NCI-H748 (cell line): ENCODE data around the gene ING5.
"Not testable (repeated sequence)": the region's sequence is repeated elsewhere in the genome, so short reads cannot be mapped to it uniquely, and the experiment has no call there.

Experiments
- DNase-seq: peaks from one replicate; lab custom pipeline; 2025; ENCODE audit not compliant: unreplicated experiment; lab: John Stamatoyannopoulos, UW

The ING5 gene

DNA sequence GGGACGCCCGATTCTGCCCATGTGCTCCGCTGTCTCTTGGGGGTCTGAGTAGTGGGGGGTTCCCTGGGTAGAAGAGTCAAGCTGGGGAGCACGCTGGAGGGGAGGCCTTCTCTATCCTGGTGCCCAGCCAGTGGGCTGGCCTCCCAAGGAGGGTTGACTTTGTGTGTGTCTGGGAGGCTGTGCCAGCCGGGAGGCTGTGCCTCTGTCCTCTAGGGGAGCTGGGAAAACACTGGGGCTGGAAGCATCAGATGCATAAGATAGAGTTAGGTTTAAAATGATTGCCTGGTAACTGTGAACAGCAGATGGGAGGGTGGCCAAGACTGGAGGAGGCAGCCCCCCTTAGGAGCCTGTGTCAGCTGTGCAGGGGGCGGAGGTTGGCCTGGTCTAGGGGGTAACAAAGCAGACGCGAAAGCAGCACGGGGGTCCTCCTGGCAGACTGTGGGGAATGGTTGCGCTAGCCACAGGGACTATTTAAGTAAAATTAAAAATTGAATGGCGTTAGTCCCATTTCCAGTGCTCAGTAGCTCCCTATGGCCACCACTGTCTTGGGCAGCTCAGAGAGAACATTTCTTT lies 1.3 kb downstream of the ING5 start:
- peak; percentile 51 for DNase-seq

GRCh38 chr2:241706537-241706936 lies 4.7 kb downstream of the ING5 start:
- DNase-seq = no peak

DNA sequence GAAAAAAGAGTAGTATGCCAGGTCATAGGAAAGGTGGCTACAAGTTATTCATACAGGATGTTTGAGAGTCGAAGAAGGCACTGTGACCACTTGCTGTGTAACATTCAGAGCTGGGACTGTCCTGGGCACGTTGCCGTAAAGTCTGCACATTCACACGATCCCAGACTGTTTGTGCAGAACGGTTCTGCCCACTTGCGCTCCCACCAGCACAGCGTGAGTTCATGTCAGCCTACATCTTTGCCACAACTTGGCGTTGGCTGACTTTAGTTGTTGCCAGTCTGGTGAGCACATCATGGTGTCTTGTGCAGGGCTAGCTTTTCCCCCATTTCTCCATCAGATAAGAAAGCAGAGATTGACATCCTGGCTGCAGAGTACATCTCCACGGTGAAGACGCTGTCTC lies 7.0 kb downstream of the ING5 start:
- no peak for DNase-seq

DNA sequence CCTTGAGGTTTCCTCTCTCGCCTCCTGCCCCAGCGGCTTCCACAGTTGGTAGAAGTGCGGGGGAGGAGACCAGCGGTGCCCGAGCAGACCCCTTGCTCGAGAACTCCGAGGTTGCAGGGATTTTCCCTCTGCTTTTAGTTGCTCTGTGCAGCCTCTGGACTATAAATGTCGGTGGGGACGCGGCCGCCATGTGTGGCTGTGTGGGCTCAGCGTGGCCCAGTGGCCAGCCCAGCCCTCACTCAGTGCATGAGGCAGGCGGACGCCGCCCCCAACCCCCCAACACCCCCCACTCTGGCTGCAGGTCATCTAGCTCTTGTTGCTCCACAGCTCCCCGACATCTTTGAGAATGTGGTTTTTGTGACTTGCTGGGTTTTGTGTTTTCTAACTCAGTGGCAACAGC lies 17.3 kb downstream of the ING5 start:
- no peak for DNase-seq

GRCh38 chr2:241720099-241720498 lies 18.3 kb downstream of the ING5 start:
- DNase-seq = no peak

DNA sequence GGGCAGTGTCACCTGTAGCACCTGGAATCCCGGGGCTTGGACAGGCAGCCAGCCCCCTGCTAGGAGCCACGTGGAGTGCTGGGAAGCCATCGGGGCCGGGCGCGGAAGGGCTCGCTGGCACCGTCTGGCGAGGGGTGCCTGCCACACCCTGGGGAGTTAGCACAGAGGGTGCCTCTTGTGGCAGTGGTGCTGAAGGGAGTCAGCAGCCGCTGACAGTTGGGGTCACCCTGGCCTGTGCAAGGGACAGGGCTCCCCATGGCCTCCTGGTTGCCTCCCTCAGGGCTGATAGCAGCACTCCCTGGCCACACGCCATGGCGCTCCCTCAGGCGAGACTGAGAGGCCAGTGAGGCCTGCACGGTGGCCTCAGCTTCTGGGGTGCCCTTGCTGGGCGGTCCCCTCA lies 18.7 kb downstream of the ING5 start:
- DNase-seq = no peak

DNA sequence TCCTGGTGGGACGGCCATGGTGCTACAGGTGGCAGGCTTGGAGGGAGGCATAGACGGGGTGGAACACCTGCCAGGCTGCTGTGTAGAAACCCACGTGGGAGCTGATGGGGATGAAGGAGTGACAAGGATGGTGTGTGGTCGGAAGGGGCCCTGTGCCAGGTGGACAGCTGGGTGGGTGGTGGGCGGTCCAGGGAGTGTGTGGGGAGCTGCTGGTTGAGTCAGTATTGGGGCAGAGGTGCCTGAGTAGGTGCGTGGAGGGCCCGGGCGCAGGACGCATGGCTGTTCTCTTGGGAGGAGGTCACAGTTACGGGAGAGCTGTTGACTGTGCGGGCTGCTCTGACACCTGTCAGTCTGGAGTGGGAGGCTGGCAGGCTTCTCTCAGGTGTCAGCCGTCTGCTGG lies 20.0 kb downstream of the ING5 start:
- DNase-seq = no peak

- no peak for DNase-seq
These were observed 21.1 kb downstream of the ING5 start for GRCh38 chr2:241722896-241723454.

GRCh38 chr2:241724259-241724974 lies 22.6 kb downstream of the ING5 start:
- no peak for DNase-seq

DNA sequence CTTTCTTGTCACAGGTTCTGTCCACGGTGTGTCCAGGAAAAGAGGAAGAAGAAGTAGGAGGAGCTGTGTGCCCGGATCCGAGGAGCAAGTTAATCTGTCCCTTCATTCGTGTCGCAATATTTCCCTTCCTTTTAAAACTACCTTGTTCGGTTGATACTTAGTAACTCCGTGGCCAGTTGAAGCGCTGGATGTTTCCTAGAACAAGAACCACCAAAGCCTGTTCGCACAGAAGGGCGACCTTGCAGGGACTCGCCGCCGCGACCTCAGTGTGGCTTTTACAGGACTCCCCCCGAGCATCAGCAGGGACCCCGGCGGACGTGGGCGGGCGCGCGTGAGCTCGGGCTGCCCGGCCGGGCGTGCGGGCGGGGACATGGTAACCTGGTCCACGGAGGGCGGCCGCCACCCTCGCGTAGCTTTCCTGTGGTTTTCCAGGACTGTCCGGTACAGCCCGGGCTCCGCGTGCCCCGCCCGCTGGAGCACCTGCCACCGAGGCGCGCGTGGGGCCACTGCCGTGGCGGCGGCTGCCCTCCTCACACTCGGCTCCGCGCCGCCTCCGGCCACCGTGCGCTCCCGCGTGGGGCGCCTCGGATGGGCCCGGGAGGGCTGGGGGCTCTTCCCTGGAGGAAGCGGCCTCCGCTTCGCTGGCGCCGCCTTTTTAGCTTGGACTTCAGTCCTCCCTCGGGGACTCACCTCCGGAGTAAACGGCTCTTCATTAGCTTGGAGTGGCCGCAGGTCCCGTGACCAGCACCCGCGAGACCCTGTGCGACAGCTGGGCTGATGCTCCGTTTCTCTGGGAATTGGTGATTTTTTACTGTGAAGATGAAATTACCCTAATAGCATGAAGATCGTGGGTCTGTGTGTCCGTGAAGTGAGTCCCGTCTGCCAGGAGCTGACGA lies 23.4 kb downstream of the ING5 start:
- no peak for DNase-seq

DNA sequence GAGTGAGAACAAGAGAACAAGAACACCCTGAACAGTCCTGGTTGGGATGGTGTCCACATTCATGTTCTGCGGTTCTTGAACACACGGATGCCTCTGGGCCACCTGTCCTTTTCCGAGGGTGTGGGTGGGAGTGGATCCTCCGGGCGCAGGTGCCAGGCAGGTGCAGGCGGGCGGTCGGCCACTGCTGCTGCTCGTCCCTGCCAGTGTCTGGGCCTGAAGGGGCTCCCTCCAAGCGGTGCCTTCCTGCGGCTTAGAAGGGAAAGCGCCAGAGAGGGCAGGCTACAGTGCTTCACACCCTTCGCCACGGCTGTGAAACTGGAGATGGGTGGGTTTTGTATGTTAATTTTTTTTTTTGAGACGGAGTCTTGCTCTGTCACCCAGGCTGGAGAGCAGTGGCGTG lies 24.6 kb downstream of the ING5 start:
- DNase-seq = no peak

GRCh38 chr2:241728000-241728399 lies 26.2 kb downstream of the ING5 start:
- DNase-seq = no peak

GRCh38 chr2:241728627-241729026 lies 26.8 kb downstream of the ING5 start:
- DNase-seq = no peak

GRCh38 chr2:241729868-241730267 lies 28.0 kb downstream of the ING5 start:
- no peak for DNase-seq

DNA sequence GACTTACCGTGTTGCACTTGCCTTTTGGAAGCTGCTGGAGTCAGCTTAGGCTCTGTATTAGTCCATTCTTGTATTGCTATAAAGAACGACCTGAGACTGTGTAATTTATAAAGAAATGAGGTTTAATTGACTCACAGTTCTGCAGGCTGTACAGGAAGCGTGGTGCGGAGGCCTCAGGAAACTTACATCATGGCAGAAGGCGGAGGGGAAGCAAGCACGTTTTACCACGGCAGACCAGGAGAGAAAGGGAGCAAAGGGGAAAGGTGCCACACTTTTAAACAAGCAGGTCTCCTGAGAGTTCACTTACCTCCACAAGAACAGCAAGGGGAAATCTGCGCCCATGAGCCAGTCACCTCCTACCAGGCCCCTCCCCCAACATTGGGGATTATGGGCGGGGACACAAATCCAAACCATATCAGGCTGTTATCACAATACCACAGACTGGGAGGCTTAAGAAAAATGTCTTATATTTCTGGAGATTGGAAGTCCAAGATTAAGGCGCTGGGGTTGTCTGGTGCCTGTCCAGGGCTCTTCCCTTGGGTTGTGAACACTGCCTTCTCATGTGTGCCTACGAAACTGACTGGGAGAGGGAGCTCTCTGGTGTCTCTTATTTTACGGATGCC lies 28.9 kb downstream of the ING5 start:
- no peak for DNase-seq

DNA sequence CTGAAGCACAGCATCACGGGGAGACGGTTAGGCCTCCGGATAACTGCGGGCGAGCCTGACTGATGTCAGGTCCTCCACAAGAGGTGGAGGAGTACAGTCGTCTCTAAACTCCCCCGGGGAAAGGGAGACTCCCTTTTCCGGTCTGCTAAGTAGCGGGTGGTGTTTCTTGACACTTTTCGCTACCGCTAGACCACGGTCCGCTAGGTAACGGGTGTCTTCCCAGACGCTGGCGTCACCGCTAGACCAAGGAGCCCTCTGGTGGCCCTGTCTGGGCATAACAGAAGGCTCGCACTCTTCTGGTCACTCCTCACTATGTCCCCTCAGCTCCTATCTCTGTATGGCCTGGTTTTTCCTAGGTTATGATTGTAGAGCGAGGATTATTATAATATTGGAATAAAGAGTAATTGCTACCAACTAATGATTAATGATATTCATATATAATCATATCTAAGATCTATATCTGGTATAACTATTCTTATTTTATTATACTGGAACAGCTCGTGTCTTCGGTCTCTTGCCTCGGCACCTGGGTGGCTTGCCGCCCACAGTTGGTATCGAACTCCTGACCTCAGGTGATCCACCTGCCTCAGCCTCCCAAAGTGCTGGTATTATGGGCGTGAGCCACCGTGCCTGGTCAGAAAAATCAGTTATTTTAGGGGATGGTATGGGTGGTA lies 30.8 kb downstream of the ING5 start:
- not testable (repeated sequence) for DNase-seq

GRCh38 chr2:241733391-241734207 lies 31.8 kb downstream of the ING5 start:
- no peak for DNase-seq

DNA sequence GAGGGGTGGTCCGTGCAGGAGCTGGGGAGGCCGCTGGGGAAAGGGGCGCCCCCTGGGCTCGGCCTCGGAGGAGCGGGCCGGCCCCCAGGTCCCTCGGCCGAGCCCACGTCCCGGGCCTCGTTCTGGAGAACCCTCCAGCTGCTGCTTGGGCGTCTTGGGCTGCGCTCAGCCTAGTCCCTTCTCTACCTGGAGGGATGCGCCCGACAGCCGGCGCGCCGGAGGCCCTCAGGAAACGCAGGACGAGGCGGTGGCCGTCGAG lies 32.3 kb downstream of the ING5 start:
- DNase-seq = no peak

- peak; percentile 87 for DNase-seq
These were observed 32.8 kb downstream of the ING5 start, which contains the start of gene D2HGDH for GRCh38 chr2:241734467-241735208. Gene D2HGDH (plus strand): TSS chr2:241734630. CDS start chr2:241735225, 595 bp downstream.
